Endometrium (tissue), 2 donors: ENCODE measurements around the gene LTB4R.
"Not testable (repeated sequence)": the region's sequence is repeated elsewhere in the genome, so short reads cannot be mapped to it uniquely, and the experiment has no call there.

ENCODE experiments used
- FAIRE-seq: peaks from 2 replicates; lab custom pipeline; 2012; peaks lifted over from hg19 to GRCh38; lab: Jason Lieb, UNC
- donor health status: control.
- donor health status: control.

Gene LTB4R

GRCh38 chr14:24323341-24323740 is 12.0 kb downstream of the LTB4R start:
- FAIRE-seq, result no peak

GRCh38 chr14:24324024-24324423 is 12.7 kb downstream of the LTB4R start:
- FAIRE-seq, result no peak

GRCh38 chr14:24325041-24325530 is 13.8 kb downstream of the LTB4R start:
- FAIRE-seq, result no peak

- FAIRE-seq, result no peak
Measured at GRCh38 chr14:24325963-24326362, 14.7 kb downstream of the LTB4R start.

- no peak for FAIRE-seq
Measured at GRCh38 chr14:24327303-24327702, 16.0 kb downstream of the LTB4R start.

- not testable (repeated sequence) for FAIRE-seq
Measured at GRCh38 chr14:24327914-24328313, 16.6 kb downstream of the LTB4R start.

GRCh38 chr14:24329073-24329663 is 17.9 kb downstream of the LTB4R start:
- FAIRE-seq, result no peak

GRCh38 chr14:24329736-24330135 is 18.4 kb downstream of the LTB4R start:
- FAIRE-seq, result no peak

- FAIRE-seq, result no peak
Measured at GRCh38 chr14:24330973-24331674, 19.8 kb downstream of the LTB4R start.

- FAIRE-seq, result no peak
Measured at GRCh38 chr14:24331731-24332267, 20.5 kb downstream of the LTB4R start.

GRCh38 chr14:24332268-24332993 is 21.1 kb downstream of the LTB4R start:
- FAIRE-seq, result no peak

- no peak for FAIRE-seq
Measured at GRCh38 chr14:24334431-24335291, 23.4 kb downstream of the LTB4R start, which contains the start of gene ADCY4. Gene ADCY4 (minus strand): TSS chr14:24335071. CDS start chr14:24334652, 419 bp downstream.

- no peak for FAIRE-seq
Measured at GRCh38 chr14:24335461-24336171, 24.3 kb downstream of the LTB4R start.

- FAIRE-seq, result no peak
Measured at GRCh38 chr14:24337144-24337823, 26.0 kb downstream of the LTB4R start.

- no peak for FAIRE-seq
Measured at GRCh38 chr14:24337824-24338175, 26.5 kb downstream of the LTB4R start.

GRCh38 chr14:24338843-24339242 is 27.5 kb downstream of the LTB4R start:
- FAIRE-seq, result no peak

GRCh38 chr14:24339284-24340151 is 28.2 kb downstream of the LTB4R start, which contains the start of gene RIPK3:
Gene RIPK3 (minus strand): TSS chr14:24339991. CDS start chr14:24339826, 165 bp downstream.
- FAIRE-seq, result no peak

GRCh38 chr14:24340606-24341005 is 29.3 kb downstream of the LTB4R start:
- FAIRE-seq, result no peak

- FAIRE-seq, result no peak
Measured at GRCh38 chr14:24342889-24343288, 31.6 kb downstream of the LTB4R start.
